MM.1S (cell line): Measurements from ENCODE around the gene EIPR1.

ENCODE experiments used
- DNase-seq: peaks from one replicate; pipeline ENCODE4 v3.0.0-alpha.2; 2015
- H2AFZ ChIP-seq: fragments of 300-600 bp; sonication (generic); 2 replicates; pipeline ENCODE4 v1.6.0; 2016; ENCODE audit warnings: antibody characterized with exemption, low read length
- H3F3A ChIP-seq: fragments of 300-600 bp; sonication (generic); 2 replicates; pipeline ENCODE4 v1.6.1; 2016; ENCODE audit warnings: mild to moderate bottlenecking, antibody characterized with exemption, low read length, moderate library complexity, mixed read lengths; ENCODE audit not compliant: insufficient read depth
- H3K27ac ChIP-seq: fragments of 300-600 bp; sonication (generic); 2 replicates; pipeline ENCODE4 v1.5.1; 2016; ENCODE audit warnings: mild to moderate bottlenecking, low read length
- H3K27me3 ChIP-seq: fragments of 300-600 bp; sonication (generic); replicated peaks from 2 replicates; pipeline ENCODE4 v1.6.0; 2016; ENCODE audit warnings: low read length; ENCODE audit not compliant: insufficient read depth
- H3K36me3 ChIP-seq: fragments of 300-600 bp; sonication (generic); replicated peaks from 2 replicates; pipeline ENCODE4 v1.6.1; 2016; ENCODE audit warnings: mild to moderate bottlenecking, low read length, mixed read lengths; ENCODE audit not compliant: insufficient read depth
- H3K4me1 ChIP-seq: fragments of 300-600 bp; sonication (generic); 2 replicates; pipeline ENCODE4 v1.6.1; 2016; ENCODE audit warnings: low read length, mixed read lengths
- H3K4me2 ChIP-seq: fragments of 300-600 bp; sonication (generic); 2 replicates; pipeline ENCODE4 v1.6.0; 2016; ENCODE audit warnings: low read depth, low read length
- H3K4me3 ChIP-seq: fragments of 300-600 bp; sonication (generic); 2 replicates; pipeline ENCODE4 v1.5.1; 2016; ENCODE audit warnings: low read length, mixed read lengths
- H3K79me2 ChIP-seq: fragments of 300-600 bp; sonication (generic); 2 replicates; pipeline ENCODE4 v1.6.1; 2016; ENCODE audit warnings: mixed run types, low read length, mixed read lengths
- H3K9ac ChIP-seq: fragments of 300-600 bp; sonication (generic); 2 replicates; pipeline ENCODE4 v1.6.1; 2016; ENCODE audit warnings: low read length, mixed read lengths
- H3K9me2 ChIP-seq: fragments of 300-600 bp; sonication (generic); replicated peaks from 2 replicates; pipeline ENCODE4 v1.6.1; 2016; ENCODE audit warnings: mild to moderate bottlenecking, low read length, mixed read lengths; ENCODE audit not compliant: insufficient read depth
- H3K9me3 ChIP-seq: fragments of 300-600 bp; sonication (generic); replicated peaks from 2 replicates; pipeline ENCODE4 v1.6.1; 2016; ENCODE audit warnings: mild to moderate bottlenecking, low read length, mixed read lengths; ENCODE audit not compliant: insufficient read depth
- H4K20me1 ChIP-seq: fragments of 300-600 bp; sonication (generic); 2 replicates; pipeline ENCODE4 v1.6.1; 2016; ENCODE audit warnings: mild to moderate bottlenecking, low read length, moderate library complexity, mixed read lengths; ENCODE audit not compliant: insufficient read depth
- EZH2 ChIP-seq: fragments of 300-600 bp; sonication (generic); optimal IDR thresholded peaks from 2 replicates; pipeline ENCODE3; 2017; ENCODE audit warnings: low read depth, mild to moderate bottlenecking, antibody characterized with exemption, low read length, mixed read lengths
- EZH2phosphoT487 ChIP-seq: fragments of 300-600 bp; sonication (generic); IDR thresholded peaks from 2 replicates; pipeline ENCODE4 v1.6.1; 2018; ENCODE audit warnings: antibody characterized with exemption, low read length
- TF ChIP-seq, protein P1 (sequence below): fragments of 300-600 bp; sonication (generic); IDR thresholded peaks from 2 replicates; pipeline ENCODE4 v1.5.1; 2016; ENCODE audit warnings: antibody characterized with exemption, low read length, mixed read lengths

The EIPR1 gene

DNA sequence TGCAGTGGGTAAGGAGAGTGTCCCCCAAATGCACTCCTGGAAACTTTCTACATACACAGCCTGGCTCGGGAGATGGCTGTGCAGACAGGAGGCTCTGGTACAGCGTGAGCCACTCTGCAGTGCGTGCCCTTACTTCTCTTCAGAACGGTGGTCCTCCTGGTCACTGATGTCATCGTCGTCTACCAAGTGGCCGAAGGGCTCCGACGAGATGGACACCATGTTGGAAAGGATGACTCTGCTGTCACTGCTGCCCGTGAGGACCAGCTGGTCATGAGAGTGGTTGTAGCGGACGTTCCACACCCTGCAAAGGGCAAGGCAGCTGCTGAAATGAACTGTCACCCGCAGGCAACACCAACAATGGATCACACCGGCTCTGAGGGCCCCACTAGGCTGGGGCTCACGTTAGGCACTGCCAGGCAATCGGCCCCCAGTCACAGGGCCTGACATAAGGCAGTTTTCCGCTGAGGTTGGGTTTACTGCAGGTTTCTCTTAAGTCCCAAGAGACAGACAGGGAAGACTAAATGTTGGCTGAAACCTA lies 185.3 kb downstream of the EIPR1 start:
- Histone ChIP-seq H4K20me1 (no peaks in the 10 kb centered on the region), H2AFZ (no peak overlapping the region), H3K4me2 (no peak overlapping the region), H3K4me1 (no peaks in the 10 kb centered on the region), H3K79me2 (no peaks in the 10 kb centered on the region), H3K27me3 (no peaks in the 10 kb centered on the region), H3K27ac (no peak overlapping the region), H3K4me3 (no peak overlapping the region), H3K9me2 (no peaks in the 10 kb centered on the region), H3F3A (no peaks in the 10 kb centered on the region), H3K9ac (no peak overlapping the region), H3K36me3 (no peaks in the 10 kb centered on the region), H3K9me3 (no peaks in the 10 kb centered on the region)
- TF ChIP-seq EZH2phosphoT487 (no peak), EZH2 (no peak)
- TF ChIP-seq, protein P1, sequence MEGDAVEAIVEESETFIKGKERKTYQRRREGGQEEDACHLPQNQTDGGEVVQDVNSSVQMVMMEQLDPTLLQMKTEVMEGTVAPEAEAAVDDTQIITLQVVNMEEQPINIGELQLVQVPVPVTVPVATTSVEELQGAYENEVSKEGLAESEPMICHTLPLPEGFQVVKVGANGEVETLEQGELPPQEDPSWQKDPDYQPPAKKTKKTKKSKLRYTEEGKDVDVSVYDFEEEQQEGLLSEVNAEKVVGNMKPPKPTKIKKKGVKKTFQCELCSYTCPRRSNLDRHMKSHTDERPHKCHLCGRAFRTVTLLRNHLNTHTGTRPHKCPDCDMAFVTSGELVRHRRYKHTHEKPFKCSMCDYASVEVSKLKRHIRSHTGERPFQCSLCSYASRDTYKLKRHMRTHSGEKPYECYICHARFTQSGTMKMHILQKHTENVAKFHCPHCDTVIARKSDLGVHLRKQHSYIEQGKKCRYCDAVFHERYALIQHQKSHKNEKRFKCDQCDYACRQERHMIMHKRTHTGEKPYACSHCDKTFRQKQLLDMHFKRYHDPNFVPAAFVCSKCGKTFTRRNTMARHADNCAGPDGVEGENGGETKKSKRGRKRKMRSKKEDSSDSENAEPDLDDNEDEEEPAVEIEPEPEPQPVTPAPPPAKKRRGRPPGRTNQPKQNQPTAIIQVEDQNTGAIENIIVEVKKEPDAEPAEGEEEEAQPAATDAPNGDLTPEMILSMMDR, result no peak
- DNase-seq, result no peak

DNA sequence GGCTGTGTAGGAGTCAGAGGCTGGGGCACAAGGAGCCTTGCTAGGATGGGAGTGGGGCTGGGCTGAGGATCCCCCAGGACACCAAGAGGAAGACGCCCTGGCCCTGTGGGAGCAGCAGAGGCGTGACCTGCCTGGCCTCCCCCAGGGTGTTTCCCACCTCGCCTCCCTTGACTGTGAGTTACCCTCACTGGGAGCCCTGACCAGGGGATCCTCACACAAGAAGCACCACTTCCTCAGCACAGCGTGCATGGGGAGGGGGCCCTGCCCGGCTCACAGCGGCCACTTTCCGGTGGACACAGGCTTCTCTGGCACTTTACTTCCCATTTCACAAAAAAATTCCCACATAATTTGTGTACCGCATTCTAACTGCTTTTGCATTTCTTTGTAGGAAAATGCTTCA lies 187.7 kb downstream of the EIPR1 start:
- Histone ChIP-seq H3K9me3 (no peaks in the 10 kb centered on the region), H3K79me2 (no peaks in the 10 kb centered on the region), H3K4me3 (no peak overlapping the region), H3K27me3 (no peaks in the 10 kb centered on the region), H4K20me1 (no peaks in the 10 kb centered on the region), H3K9me2 (no peaks in the 10 kb centered on the region), H3K9ac (no peak overlapping the region), H3K36me3 (no peaks in the 10 kb centered on the region), H3K4me2 (no peak overlapping the region), H3K4me1 (no peaks in the 10 kb centered on the region), H2AFZ (no peak overlapping the region), H3K27ac (no peak overlapping the region), H3F3A (no peaks in the 10 kb centered on the region)
- TF ChIP-seq, protein P1, result no peak
- TF ChIP-seq EZH2phosphoT487 (no peak), EZH2 (no peak)
- no peak for DNase-seq

DNA sequence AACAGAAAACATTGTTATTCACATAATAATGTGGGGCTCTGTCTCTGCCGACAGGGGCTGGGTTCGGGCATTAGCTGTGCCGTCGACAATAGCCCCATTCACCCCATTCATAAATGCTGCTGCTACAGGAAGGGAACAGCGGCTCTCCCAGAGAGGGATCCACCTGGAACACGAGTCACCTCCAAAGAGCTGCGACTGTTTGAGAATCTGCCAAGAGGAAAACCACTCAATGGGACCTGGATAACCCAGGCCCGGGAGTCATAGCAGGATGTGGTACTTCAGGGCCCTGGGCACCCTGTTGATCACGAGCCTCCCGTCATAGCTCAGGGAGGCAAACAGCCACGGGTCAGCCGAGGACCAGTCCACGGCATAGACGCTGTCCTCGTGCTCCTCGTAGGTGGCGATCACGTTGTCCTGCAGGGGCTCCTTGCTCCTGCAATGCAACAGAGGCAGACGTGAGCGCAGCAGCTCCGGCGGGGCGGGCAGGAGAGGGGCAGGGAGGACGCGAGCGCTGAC lies 188.5 kb downstream of the EIPR1 start:
- H3K4me3 ChIP-seq, result no peak overlapping the region
- no peak overlapping the region for H3K9ac ChIP-seq
- H3K9me2 ChIP-seq, result no peaks in the 10 kb centered on the region
- no peaks in the 10 kb centered on the region for H3K27me3 ChIP-seq
- no peak overlapping the region for H2AFZ ChIP-seq
- TF ChIP-seq, protein P1, result no peak
- TF ChIP-seq EZH2phosphoT487 (no peak), EZH2 (no peak)
- no peaks in the 10 kb centered on the region for H3K4me1 ChIP-seq
- H3K79me2 ChIP-seq, result no peaks in the 10 kb centered on the region
- H3K36me3 ChIP-seq, result no peaks in the 10 kb centered on the region
- DNase-seq, result no peak
- H3K9me3 ChIP-seq, result no peaks in the 10 kb centered on the region
- no peak overlapping the region for H3K27ac ChIP-seq
- H3F3A ChIP-seq, result no peaks in the 10 kb centered on the region
- H3K4me2 ChIP-seq, result no peak overlapping the region
- H4K20me1 ChIP-seq, result no peaks in the 10 kb centered on the region
